CD4-positive, alpha-beta T cell treated with Interleukin-4 for 1 hour (primary cell): ENCODE results near the gene CCDC6.
"Not testable (repeated sequence)": the region's sequence is repeated elsewhere in the genome, so short reads cannot be mapped to it uniquely, and the experiment has no call there.

Experiments
- DNase-seq, 2 donors: peaks; one replicate each; pipeline ENCODE4 v3.0.0-alpha.2; 2020 to 2022

CCDC6 gene

GRCh38 chr10:59807629-59808620 lies 98.4 kb downstream of the CCDC6 start:
- no peak for DNase-seq

- DNase-seq = no peak
These were observed 101.3 kb downstream of the CCDC6 start for GRCh38 chr10:59805014-59805413.

DNA sequence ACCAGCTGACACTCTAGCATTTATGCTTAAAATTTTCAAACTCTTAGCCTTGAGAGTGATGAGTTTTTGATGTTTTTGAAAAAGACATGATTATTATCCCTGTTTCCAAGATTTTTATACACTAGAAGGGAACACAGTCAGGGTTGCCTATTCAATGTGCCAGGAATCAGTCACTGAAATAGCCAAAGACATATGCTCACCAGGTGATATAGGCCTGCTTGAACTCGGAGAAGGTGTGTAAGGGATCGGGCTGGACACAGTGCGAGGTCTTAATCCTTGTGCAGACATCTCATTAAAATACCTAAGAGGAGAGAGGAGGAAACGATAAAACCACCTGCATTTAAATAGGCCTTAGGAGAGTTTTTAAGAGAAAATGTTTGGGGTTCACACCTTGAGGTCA lies 102.1 kb downstream of the CCDC6 start:
- no peak for DNase-seq

- DNase-seq = no peak
These were observed 102.6 kb downstream of the CCDC6 start for GRCh38 chr10:59803714-59804113.

- no peak for DNase-seq
These were observed 105.2 kb downstream of the CCDC6 start for GRCh38 chr10:59801171-59801570.

DNA sequence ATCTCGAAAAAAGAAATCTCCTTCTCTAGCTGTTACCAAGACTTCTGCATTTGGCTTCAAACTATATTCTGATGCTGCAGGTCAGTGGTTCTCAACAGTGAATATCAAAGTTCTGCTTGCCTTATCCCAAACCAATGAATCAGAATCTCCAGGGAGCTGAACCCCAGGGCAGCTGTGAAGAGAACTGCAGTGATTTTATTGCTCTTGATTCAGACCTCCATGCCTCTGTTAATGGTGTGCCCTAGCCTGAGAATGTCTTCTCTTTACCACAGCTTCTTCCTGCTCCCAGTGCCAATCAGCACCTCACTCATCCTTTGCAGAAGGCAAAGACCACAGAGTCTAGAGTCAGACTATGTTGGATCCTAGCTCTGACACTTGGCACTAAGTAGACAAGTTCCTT lies 106.9 kb downstream of the CCDC6 start:
- no peak for DNase-seq

- no peak for DNase-seq
These were observed 112.4 kb downstream of the CCDC6 start for GRCh38 chr10:59793919-59794318.

GRCh38 chr10:59792812-59793211 lies 113.5 kb downstream of the CCDC6 start:
- no peak for DNase-seq

DNA sequence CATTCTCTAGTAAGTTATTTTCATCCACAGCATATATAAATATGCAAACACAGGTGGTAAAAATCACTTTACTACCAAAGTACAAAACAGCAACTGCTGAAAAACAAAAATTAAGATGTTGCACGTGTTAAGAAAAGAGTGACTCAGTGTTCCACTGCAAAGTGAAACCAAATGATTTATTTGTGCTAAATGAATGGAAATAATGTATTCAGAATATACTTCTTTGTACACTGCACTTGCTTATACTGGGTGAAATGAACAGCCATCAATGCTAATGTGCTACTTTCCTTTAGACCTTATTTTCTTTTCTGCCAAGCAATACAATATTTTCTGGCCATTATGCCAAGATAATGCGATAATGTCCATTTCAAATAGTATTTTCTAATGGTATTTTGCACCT lies 114.8 kb downstream of the CCDC6 start:
- no peak for DNase-seq

DNA sequence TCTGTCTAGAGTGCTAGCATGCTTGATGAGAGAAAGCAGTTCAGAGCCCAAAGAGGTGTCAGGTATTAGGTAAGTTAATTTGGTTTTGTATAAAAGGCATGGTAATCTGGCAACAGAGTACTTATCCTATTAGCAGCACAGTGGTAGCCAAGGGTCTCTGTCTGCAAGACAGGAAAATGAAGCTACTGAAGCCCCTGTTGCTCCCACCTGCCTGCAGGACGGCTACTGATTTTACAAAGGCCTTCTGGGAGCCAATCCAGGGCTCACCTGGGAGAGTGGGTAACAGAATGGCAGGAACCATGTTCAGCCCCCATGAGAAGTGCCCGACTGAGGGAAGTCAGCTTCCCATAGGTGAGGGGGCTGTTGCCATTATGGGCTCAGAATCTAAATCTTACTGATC lies 116.3 kb downstream of the CCDC6 start:
- not testable (repeated sequence) for DNase-seq

GRCh38 chr10:59788914-59789313 lies 117.4 kb downstream of the CCDC6 start:
- DNase-seq = not testable (repeated sequence)

DNA sequence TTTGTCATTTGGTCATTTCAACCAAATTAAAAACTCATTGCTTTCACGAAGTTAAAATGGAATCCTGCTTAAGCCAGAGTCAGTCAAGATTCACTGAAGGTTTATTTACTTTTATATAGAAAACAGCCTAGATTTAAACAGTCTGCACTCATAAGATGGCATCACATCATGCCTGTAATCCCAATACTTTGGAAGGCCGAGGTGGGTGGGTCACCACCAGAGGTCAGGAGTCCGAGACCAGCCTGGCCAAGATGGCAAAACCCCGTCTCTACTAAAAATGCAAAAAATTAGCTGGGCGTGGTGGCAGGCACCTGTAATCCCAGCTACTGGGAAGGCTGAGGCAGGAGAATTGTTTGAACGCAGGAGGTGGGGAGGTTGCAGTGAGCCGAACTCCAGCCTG lies 119.3 kb downstream of the CCDC6 start:
- not testable (repeated sequence) for DNase-seq

- DNase-seq = not testable (repeated sequence)
These were observed 120.9 kb downstream of the CCDC6 start for GRCh38 chr10:59785476-59785875.

GRCh38 chr10:59781511-59781910 lies 124.8 kb downstream of the CCDC6 start:
- no peak for DNase-seq

DNA sequence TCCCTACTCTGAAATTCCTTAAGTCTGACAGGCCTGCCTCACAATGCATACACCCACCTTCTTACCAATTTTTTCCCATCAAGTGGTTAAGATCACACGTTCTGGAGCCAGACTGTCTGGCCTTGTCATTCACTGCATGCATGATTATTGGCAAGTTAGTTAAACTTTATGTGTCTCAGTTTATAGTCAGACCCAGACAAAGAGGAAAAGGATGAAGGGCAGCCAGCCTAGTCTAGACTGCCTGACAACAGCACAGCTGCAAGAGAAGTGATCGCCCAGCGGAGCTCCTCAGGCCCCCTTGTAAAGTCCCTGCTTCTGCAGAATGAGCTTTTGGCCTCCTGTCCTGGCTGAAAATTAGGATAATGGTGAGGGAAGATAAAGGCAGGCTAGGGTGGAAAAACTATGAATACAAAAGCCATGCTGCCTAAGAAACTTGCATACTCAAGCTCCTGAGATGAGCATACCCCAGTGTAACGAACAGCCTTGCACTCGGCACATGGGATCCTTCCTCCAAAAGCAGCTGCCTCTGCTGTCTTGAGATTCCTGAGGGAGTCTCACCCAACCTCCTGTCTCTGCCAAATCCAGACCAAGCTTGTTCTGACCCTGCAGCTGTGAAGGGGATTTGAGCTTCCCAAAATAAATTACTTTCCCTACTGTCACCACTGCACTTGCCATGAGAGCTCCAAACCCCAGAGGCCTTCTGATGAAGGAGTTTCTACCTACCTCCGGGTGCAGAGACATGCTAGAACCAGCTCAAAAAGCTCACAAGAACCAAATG lies 126.4 kb downstream of the CCDC6 start:
- DNase-seq = no peak

- no peak for DNase-seq
These were observed 131.9 kb downstream of the CCDC6 start for GRCh38 chr10:59774451-59774850.

GRCh38 chr10:59773088-59773487 lies 133.3 kb downstream of the CCDC6 start:
- DNase-seq = no peak

GRCh38 chr10:59771162-59771807 lies 135.1 kb downstream of the CCDC6 start:
- DNase-seq = no peak

DNA sequence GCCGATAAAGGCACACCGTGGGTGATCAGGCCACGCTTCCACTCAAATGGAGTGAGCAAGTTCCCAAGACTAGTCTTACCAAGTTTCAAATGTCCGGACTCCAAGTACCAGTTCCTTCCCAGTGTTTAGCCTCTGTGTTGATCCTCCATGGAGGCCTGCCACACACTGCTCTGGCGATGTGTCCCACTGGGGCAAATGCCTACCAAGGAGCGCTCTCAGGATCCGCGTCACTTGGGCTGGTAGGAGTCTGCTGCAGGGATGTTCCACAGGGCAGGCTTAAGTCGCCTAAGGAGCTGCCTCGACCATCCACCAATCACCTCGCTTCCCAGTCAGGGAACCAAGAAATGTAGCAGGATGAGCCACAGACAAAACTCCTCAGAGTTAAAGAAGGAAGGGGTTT lies 135.7 kb downstream of the CCDC6 start:
- DNase-seq = no peak

DNA sequence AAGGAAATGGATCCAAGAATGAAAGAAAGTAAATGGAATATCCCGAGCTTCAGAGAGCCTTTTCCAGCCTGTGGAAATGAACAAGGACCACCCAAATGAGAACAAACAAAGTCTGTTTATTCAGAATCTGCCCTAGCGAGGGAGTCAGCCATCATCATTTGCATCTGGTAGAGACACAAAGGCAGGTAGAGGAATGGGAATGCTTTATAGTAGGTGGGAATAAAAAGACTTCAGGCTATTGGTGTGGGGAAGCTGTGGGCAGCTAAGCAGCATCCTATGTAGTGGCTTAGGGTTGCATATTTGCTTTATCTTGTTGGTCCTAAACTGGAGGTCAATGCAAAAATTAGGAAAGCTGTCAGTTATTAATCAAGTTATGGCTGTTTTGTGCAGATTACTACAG lies 143.9 kb downstream of the CCDC6 start:
- no peak for DNase-seq

DNA sequence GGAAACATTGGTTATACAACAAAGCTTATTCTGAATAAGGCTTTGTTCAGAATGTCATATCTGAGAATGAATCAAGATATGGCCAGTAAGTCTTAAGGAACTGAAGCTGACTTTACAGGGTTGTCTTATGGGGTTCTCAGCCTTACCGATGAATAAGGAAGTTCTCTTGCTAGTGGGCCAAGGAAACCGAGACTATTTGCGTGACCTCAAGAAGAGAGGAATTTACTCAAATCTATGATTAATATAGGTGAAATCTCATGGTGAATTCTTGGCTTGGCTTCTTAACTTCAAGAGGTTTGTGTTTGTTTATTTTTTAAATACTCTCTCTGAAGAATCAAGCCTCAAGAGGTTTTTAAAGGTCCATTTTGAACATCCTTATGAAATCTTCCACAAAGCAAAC lies 148.4 kb downstream of the CCDC6 start:
- no peak for DNase-seq

DNA sequence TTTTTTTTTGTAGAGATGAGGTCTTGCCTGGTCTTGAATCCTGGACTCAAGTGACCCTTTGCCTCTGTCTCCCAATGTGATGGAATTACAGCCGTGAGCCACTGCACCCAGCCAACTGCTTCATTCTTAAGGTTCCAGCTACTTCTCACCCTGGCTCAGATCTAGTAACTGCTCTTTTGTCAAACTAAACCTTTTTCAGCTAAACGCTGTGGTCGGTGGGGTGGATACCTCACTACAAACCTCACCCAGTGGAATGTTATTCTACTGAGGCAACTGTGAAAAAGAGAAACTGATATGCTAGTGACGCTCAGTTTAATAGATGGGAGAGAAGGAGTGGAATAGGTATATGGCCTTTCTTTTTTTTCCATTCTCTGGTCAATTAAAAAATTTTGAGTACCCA lies 151.4 kb downstream of the CCDC6 start:
- no peak for DNase-seq

DNA sequence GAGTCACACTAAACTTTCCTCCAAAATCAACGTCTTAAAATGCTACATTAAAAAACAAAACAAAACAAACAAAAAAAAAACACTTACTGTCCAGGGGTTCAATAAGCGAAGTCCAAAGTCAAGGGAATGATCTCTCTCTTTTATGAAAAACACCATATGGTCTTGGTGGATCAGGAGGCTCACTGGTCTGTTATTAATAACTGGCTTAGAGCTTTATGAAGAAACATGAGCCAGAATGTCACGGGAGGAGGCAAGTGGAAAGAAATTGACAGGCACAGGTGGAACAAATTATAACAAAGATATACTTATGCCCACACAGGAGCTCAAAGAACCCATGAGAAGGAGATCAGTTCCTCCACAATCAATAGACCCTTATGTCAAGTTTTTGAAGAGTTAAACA lies 153.1 kb downstream of the CCDC6 start, which contains the start of gene MRLN:
Gene MRLN (minus strand): TSS at position 189 of the 400 bp plus-strand sequence.
- DNase-seq = no peak
